ENCODE data around the gene SLC7A7. TPM values are rescaled to one million over a fixed set of nuclear protein-coding genes. Genes with fewer than 3 reads are reported as not detected.

The SLC7A7 gene
- total and polyA plus RNA-seq, 2 of the 13 experiments (the other 11 are each of a cell fraction or from before 2014, with no cell fraction given) = 0.13 to 0.63 TPM

GRCh38 chr14:22824711-22825359 is 9.6 kb upstream of the SLC7A7 start (continued):
- TF ChIP-seq ZNF646 (CRISPR knock-in tag; IDR thresholded peaks at IDR 0.05) (0 out of 2 replicates have a peak, but pooled peaks have one; percentile 30), ZNF782 (CRISPR knock-in tag; IDR thresholded peaks at IDR 0.05; ENCODE audit: borderline replicate concordance) (no peak), NAIF1 (CRISPR knock-in tag; IDR thresholded peaks at IDR 0.05; ENCODE audit: borderline replicate concordance) (no peak), ZNF710 (CRISPR knock-in tag; IDR thresholded peaks at IDR 0.05; ENCODE audit: borderline replicate concordance) (peak; percentile 77; the same call in 1 of the 2 replicates), ZNF850 (CRISPR knock-in tag; conservative IDR thresholded peaks at IDR 0.05) (no peak), SKIL (CRISPR knock-in tag; IDR thresholded peaks at IDR 0.05; ENCODE audit: borderline replicate concordance) (no peak)
- TF ChIP-seq, protein P1, sequence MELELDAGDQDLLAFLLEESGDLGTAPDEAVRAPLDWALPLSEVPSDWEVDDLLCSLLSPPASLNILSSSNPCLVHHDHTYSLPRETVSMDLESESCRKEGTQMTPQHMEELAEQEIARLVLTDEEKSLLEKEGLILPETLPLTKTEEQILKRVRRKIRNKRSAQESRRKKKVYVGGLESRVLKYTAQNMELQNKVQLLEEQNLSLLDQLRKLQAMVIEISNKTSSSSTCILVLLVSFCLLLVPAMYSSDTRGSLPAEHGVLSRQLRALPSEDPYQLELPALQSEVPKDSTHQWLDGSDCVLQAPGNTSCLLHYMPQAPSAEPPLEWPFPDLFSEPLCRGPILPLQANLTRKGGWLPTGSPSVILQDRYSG (CRISPR knock-in tag; IDR thresholded peaks at IDR 0.05) = no peak
- TF ChIP-seq, protein P2, sequence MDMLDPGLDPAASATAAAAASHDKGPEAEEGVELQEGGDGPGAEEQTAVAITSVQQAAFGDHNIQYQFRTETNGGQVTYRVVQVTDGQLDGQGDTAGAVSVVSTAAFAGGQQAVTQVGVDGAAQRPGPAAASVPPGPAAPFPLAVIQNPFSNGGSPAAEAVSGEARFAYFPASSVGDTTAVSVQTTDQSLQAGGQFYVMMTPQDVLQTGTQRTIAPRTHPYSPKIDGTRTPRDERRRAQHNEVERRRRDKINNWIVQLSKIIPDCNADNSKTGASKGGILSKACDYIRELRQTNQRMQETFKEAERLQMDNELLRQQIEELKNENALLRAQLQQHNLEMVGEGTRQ (IDR thresholded peaks at IDR 0.05; ENCODE audit: low read depth, low read length) = no peak
- TF ChIP-seq, protein P2 (CRISPR knock-in tag; IDR thresholded peaks at IDR 0.05; ENCODE audit: borderline replicate concordance) = no peak
- TF ChIP-seq, protein P3, sequence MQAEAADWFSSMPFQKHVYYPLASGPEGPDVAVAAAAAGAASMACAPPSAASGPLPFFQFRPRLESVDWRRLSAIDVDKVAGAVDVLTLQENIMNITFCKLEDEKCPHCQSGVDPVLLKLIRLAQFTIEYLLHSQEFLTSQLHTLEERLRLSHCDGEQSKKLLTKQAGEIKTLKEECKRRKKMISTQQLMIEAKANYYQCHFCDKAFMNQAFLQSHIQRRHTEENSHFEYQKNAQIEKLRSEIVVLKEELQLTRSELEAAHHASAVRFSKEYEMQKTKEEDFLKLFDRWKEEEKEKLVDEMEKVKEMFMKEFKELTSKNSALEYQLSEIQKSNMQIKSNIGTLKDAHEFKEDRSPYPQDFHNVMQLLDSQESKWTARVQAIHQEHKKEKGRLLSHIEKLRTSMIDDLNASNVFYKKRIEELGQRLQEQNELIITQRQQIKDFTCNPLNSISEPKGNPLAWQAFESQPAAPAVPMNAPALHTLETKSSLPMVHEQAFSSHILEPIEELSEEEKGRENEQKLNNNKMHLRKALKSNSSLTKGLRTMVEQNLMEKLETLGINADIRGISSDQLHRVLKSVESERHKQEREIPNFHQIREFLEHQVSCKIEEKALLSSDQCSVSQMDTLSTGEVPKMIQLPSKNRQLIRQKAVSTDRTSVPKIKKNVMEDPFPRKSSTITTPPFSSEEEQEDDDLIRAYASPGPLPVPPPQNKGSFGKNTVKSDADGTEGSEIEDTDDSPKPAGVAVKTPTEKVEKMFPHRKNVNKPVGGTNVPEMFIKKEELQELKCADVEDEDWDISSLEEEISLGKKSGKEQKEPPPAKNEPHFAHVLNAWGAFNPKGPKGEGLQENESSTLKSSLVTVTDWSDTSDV (CRISPR knock-in tag; IDR thresholded peaks at IDR 0.05) = no peak

Measured in HepG2 (cell line).